ENCODE measurements around the gene GTSE1.

Gene GTSE1

DNA sequence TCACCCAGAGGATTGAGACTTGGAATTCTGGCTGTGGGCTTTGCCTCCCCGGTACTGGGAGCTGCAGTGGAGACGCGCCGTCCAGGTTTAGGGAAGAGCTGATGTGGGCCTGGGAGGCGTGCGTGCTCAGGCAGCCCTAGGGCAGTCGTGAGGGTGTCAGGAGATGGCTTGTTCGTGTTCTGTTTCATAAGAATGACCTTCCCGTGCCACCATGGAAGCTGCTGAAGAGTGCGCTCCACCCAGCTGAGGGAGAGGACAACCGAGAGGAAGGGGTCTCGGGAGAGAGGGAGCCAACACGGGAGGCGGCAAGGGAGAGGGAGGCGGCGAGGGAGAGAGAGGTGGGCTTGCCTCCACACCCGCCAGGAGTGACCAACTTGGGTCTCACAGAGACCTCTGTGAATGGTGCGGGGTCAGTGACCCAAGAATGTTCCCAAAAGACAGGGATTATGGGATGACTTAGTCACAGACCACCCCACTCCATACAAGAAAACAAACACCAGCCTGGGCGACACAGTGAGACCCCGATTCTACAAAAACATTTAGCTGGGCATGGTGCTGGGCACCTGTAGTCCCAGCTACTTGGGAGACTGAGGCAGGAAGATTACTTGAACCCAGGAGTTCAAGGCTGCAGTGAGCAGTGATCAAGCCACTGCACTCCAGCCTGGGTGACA, 24.2 kb downstream of the GTSE1 start:
- no peak for TF ChIP-seq TAF1 (IDR thresholded peaks at IDR 0.05; ENCODE audit: borderline replicate concordance, insufficient read depth, low read length)
- no peak for TF ChIP-seq POLR2AphosphoS5 (IDR thresholded peaks at IDR 0.05; ENCODE audit: low read depth, low read length)
- no peak for TF ChIP-seq SIN3A (IDR thresholded peaks at IDR 0.05; ENCODE audit: borderline replicate concordance, insufficient read depth, low read length)
- no peak for TF ChIP-seq FOXP2 (optimal IDR thresholded peaks at IDR 0.05; ENCODE audit: borderline replicate concordance, extremely low read depth, extremely low read length, insufficient read depth)
- TF ChIP-seq, protein P1, sequence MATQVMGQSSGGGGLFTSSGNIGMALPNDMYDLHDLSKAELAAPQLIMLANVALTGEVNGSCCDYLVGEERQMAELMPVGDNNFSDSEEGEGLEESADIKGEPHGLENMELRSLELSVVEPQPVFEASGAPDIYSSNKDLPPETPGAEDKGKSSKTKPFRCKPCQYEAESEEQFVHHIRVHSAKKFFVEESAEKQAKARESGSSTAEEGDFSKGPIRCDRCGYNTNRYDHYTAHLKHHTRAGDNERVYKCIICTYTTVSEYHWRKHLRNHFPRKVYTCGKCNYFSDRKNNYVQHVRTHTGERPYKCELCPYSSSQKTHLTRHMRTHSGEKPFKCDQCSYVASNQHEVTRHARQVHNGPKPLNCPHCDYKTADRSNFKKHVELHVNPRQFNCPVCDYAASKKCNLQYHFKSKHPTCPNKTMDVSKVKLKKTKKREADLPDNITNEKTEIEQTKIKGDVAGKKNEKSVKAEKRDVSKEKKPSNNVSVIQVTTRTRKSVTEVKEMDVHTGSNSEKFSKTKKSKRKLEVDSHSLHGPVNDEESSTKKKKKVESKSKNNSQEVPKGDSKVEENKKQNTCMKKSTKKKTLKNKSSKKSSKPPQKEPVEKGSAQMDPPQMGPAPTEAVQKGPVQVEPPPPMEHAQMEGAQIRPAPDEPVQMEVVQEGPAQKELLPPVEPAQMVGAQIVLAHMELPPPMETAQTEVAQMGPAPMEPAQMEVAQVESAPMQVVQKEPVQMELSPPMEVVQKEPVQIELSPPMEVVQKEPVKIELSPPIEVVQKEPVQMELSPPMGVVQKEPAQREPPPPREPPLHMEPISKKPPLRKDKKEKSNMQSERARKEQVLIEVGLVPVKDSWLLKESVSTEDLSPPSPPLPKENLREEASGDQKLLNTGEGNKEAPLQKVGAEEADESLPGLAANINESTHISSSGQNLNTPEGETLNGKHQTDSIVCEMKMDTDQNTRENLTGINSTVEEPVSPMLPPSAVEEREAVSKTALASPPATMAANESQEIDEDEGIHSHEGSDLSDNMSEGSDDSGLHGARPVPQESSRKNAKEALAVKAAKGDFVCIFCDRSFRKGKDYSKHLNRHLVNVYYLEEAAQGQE (IDR thresholded peaks at IDR 0.05; ENCODE audit: insufficient read depth in 1 of 2, low read depth in 2 of 2, low read length in 2 of 2): no peak

DNA sequence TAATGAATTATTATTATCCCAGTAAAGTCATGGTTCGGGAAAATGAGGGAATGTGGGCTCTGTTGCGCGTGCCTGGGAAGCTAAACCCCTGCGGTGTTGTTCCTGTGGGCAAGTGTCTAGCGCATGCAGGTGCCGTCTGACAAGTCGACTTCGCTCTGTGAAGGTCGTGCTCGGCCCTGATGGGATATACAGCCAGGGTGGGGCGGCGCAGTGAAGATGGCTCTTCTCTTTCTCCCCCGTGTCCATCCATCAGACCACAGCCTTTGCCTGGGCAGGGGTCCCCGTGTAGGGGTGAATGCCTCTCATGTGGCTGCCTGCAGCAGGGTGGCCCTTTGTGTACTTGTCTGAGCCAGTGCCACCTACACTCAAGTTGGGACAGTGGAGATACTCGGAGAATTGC, 26.0 kb downstream of the GTSE1 start:
- no peak for TF ChIP-seq SIN3A (IDR thresholded peaks at IDR 0.05; ENCODE audit: borderline replicate concordance, insufficient read depth, low read length)
- TF ChIP-seq FOXP2 (optimal IDR thresholded peaks at IDR 0.05; ENCODE audit: borderline replicate concordance, extremely low read depth, extremely low read length, insufficient read depth): no peak
- TF ChIP-seq POLR2AphosphoS5 (IDR thresholded peaks at IDR 0.05; ENCODE audit: low read depth, low read length): no peak
- TF ChIP-seq, protein P1 (IDR thresholded peaks at IDR 0.05; ENCODE audit: insufficient read depth in 1 of 2, low read depth in 2 of 2, low read length in 2 of 2): no peak
- no peak for TF ChIP-seq TAF1 (IDR thresholded peaks at IDR 0.05; ENCODE audit: borderline replicate concordance, insufficient read depth, low read length)

DNA sequence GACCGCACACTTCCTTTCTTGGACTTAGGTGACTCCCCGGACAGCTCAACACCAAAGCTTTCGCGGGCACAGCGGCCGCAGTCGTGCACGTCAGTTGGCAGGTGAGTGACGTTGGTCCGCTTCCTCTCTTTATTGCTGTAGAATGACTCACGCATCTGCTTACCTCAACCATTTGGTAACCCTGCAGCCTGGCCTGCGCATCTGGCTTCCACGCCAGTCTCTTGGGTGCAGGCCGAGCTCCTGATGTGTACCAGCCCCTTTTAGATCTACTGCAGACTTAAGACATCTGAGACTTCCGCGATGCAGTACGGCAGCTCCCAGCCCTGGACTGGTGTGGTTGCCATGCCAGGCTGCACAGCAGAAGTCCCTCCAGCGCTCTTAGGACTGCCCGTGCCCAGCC, 26.5 kb downstream of the GTSE1 start:
- TF ChIP-seq, protein P1 (IDR thresholded peaks at IDR 0.05; ENCODE audit: insufficient read depth in 1 of 2, low read depth in 2 of 2, low read length in 2 of 2): no peak
- no peak for TF ChIP-seq FOXP2 (optimal IDR thresholded peaks at IDR 0.05; ENCODE audit: borderline replicate concordance, extremely low read depth, extremely low read length, insufficient read depth)
- TF ChIP-seq POLR2AphosphoS5 (IDR thresholded peaks at IDR 0.05; ENCODE audit: low read depth, low read length): no peak
- TF ChIP-seq TAF1 (IDR thresholded peaks at IDR 0.05; ENCODE audit: borderline replicate concordance, insufficient read depth, low read length): no peak

DNA sequence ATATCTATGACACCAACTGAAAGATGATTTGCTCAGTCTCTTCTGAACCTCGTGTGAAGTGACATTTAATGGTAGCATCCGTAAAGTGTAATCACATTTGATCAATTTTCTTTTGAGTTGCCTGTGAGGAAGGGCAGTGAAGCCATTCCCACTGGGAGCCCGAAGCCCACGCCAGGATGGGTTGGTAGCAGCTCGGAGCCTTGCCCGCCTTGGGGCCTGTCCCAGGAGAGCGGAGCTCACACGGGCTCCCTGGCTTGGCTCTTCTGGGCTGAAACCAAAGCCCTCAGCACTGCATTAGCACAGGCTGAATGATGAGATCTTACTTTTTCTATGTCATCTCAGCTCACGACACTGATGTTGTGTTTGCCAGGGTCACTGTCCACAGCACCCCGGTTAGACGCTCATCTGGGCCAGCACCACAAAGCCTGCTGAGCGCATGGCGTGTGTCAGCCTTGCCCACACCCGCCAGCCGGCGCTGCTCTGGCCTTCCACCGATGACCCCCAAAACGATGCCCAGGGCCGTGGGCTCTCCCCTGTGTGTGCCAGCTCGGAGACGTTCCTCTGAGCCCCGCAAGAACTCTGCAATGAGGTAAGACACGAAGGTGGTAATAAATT, 29.5 kb downstream of the GTSE1 start:
- TF ChIP-seq, protein P1 (IDR thresholded peaks at IDR 0.05; ENCODE audit: insufficient read depth in 1 of 2, low read depth in 2 of 2, low read length in 2 of 2): no peak
- no peak for TF ChIP-seq SIN3A (IDR thresholded peaks at IDR 0.05; ENCODE audit: borderline replicate concordance, insufficient read depth, low read length)
- TF ChIP-seq TAF1 (IDR thresholded peaks at IDR 0.05; ENCODE audit: borderline replicate concordance, insufficient read depth, low read length): no peak
- TF ChIP-seq FOXP2 (optimal IDR thresholded peaks at IDR 0.05; ENCODE audit: borderline replicate concordance, extremely low read depth, extremely low read length, insufficient read depth): no peak
- TF ChIP-seq POLR2AphosphoS5 (IDR thresholded peaks at IDR 0.05; ENCODE audit: low read depth, low read length): no peak
